Right lobe of liver (tissue), 6 donors: ENCODE data around the gene SNX5. TPM values are rescaled to one million over a fixed set of nuclear protein-coding genes. Genes with fewer than 3 reads are reported as not detected.

Source experiments
- ATAC-seq, 4 donors: fragments of 200-7000 bp; cut with Tn5 transposase; one replicate each; pipeline ENCODE4 v1.9.1; 2020; ENCODE audit warnings: mild to moderate bottlenecking in 4 of 4, moderate library complexity in 4 of 4
- DNase-seq, 3 donors: peaks; one replicate each; pipeline ENCODE4 v3.0.0-alpha.2; 2020
- H3K27ac ChIP-seq, 3 donors: fragments of 200-600 bp; one replicate each; pipeline ENCODE4 v1.8.0; 2022
- H3K27me3 ChIP-seq, 2 donors: fragments of 200-600 bp; one replicate each; pipeline ENCODE4 v1.8.0; 2022
- H3K36me3 ChIP-seq, 4 donors: fragments of 200-600 bp; sonication (generic) in 1 of 4; one replicate each; pipeline versions ENCODE4 v1.5.1 to v1.8.0; 2017 to 2022; ENCODE audit warnings: control low read depth in 1 of 4
- H3K4me1 ChIP-seq, 4 donors: fragments of 200-600 bp; sonication (generic) in 1 of 4; one replicate each; pipeline versions ENCODE4 v1.5.1 to v1.8.0; 2017 to 2022; ENCODE audit warnings: control low read depth in 1 of 4
- H3K4me3 ChIP-seq, 3 donors: fragments of 200-600 bp; one replicate each; pipeline ENCODE4 v1.8.0; 2022
- H3K9me3 ChIP-seq, 4 donors: fragments of 200-600 bp; sonication (generic) in 1 of 4; one replicate each; pipeline versions ENCODE4 v1.5.1 to v1.8.0; 2017 to 2022; ENCODE audit warnings: control low read depth in 1 of 4
- CTCF ChIP-seq, 4 donors: fragments of 200-600 bp in 3 of 4; fragments of 450-650 bp in 1 of 4; IDR thresholded peaks; one replicate each; pipeline versions ENCODE4 v1.5.1 to v1.8.0; 2016 to 2022; ENCODE audit warnings: antibody characterized with exemption in 4 of 4, mild to moderate bottlenecking in 2 of 4
- POLR2A ChIP-seq: fragments of 450-650 bp; IDR thresholded peaks from one replicate; pipeline ENCODE4 v1.6.1; 2017; ENCODE audit warnings: antibody characterized with exemption, mild to moderate bottlenecking
- WGBS: methylation state at CpG from one replicate; pipeline ENCODE4 v1.1.6; 2018; ENCODE audit warnings: low coverage, low lambda C conversion rate; ENCODE audit not compliant: insufficient coverage; ENCODE audit errors: missing lambda C conversion rate; 5-methylcytosine and 5-hydroxymethylcytosine counted together
- intact Hi-C, 2 donors: fragments of 100-400 bp; cut with DNase I; formaldehyde crosslinking; loops; one replicate each; pipeline versions ENCODE4 v1.11.2 to v1.14.1; 2022
- total RNA-seq, 6 experiments: library from RNA; depleted of rRNA in 2 of 6; stranded (reverse); fragments of >200 nt in 2 of 6; fragmentation: NEBNext Ultra II Directional in 3 of 6; extraction: Animal tissue kit (Norgen Biotek cat#: 25700) in 3 of 6; gene quantifications; one replicate each; pipeline versions ENCODE4 v1.1.0 to v1.2.4, GENCODE V29; 2016 to 2023
- donor health status: DM: no; HTN: yes; CAD: no.
- donor health status: DM: no; HTN: no; CAD: no.
- donor health status: DM: no; HTN: no; CAD: no.
- donor health status: DM: no; HTN: yes; CAD: no.
- donor health status: DM: no; HTN: yes; CAD: no.

The SNX5 gene
- total RNA-seq, 6 experiments from 2014 or later = 32.6 to 74.5 (median 46.0) TPM

- no peaks in the 10 kb centered on the region for H3K9me3 ChIP-seq
- TF ChIP-seq CTCF (IDR thresholded peaks at IDR 0.05) (no peak), POLR2A (no peak)
- 67% methylated on average over 5 of the region's 8 CpGs for WGBS
Observed at GRCh38 chr20:17936286-17936760, 32.3 kb downstream of the SNX5 start.

GRCh38 chr20:17935761-17936160 lies 32.8 kb downstream of the SNX5 start:
- Histone ChIP-seq H3K4me3 (no peak overlapping the region), H3K36me3 (peaks cover 0 to 1% (median 0%) of the 10 kb centered on the region in 4 donors), H3K27me3 (no peaks in the 10 kb centered on the region), H3K9me3 (no peaks in the 10 kb centered on the region), H3K27ac (no peak overlapping the region), H3K4me1 (no peaks in the 10 kb centered on the region)
- intact Hi-C loops = no loop called here
- no peak for TF ChIP-seq CTCF (IDR thresholded peaks at IDR 0.05)
- no peak for TF ChIP-seq POLR2A
- WGBS = 84% methylated on average over 6 of the region's 9 CpGs
- DNase-seq (no peak), ATAC-seq (no peak)

More at GRCh38 chr20:17936286-17936760, 32.3 kb downstream of the SNX5 start:
- no peak for ATAC-seq
- intact Hi-C loops = no loop called here
- no peak for DNase-seq
- Histone ChIP-seq H3K27me3 (no peaks in the 10 kb centered on the region), H3K4me1 (no peaks in the 10 kb centered on the region), H3K4me3 (no peak overlapping the region), H3K27ac (no peak overlapping the region), H3K36me3 (peaks cover 0 to 3% (median under 1%) of the 10 kb centered on the region in 4 donors)

GRCh38 chr20:17935186-17935585 lies 33.4 kb downstream of the SNX5 start:
- H3K4me1 ChIP-seq = no peaks in the 10 kb centered on the region
- no peaks in the 10 kb centered on the region for H3K27me3 ChIP-seq
- H3K27ac ChIP-seq = no peak overlapping the region
- ATAC-seq (no peak), DNase-seq (no peak)
- H3K9me3 ChIP-seq = no peaks in the 10 kb centered on the region
- no peak overlapping the region for H3K4me3 ChIP-seq
- no peaks in the 10 kb centered on the region for H3K36me3 ChIP-seq
- no peak for TF ChIP-seq CTCF (IDR thresholded peaks at IDR 0.05)
- no peak for TF ChIP-seq POLR2A
- 72% methylated on average over 3 of the region's 3 CpGs for WGBS
- intact Hi-C loops = no loop called here

- DNase-seq (no peak), ATAC-seq (no peak)
- 90% methylated on average over 15 of the region's 16 CpGs for WGBS
- H3K9me3 ChIP-seq = no peaks in the 10 kb centered on the region
- TF ChIP-seq POLR2A = no peak
- TF ChIP-seq CTCF (IDR thresholded peaks at IDR 0.05) = no peak
- H3K27me3 ChIP-seq = no peaks in the 10 kb centered on the region
- H3K4me1 ChIP-seq = no peaks in the 10 kb centered on the region
- H3K27ac ChIP-seq = no peak overlapping the region
- intact Hi-C loops = no loop called here
- no peaks in the 10 kb centered on the region for H3K36me3 ChIP-seq
- H3K4me3 ChIP-seq = no peak overlapping the region
Observed at GRCh38 chr20:17934141-17934862, 34.3 kb downstream of the SNX5 start.
